ENCODE data around the gene FGFRL1. TPM values are rescaled to one million over a fixed set of nuclear protein-coding genes. Genes with fewer than 3 reads are reported as not detected.

Gene FGFRL1
- polyA plus RNA-seq, 1 donor (not counting 4 experiments of a cell fraction or from before 2014, with no cell fraction given) = 2.8 TPM

GRCh38 chr4:1009542-1010394 lies 1.7 kb upstream of the FGFRL1 start:
- peak overlapping the region; percentile 69 for H3K9ac ChIP-seq (ENCODE audit: control insufficient read depth, extremely low read depth, insufficient read depth, low read length)
- H3K27me3 ChIP-seq (ENCODE audit: control insufficient read depth, extremely low read depth, insufficient read depth, low read length) = peaks cover 32% of the 10 kb centered on the region
- DNase-seq (ENCODE audit: low read depth, low spot score) (no peak), FAIRE-seq (no peak)
- H3K4me1 ChIP-seq (ENCODE audit: control insufficient read depth, extremely low read depth, insufficient read depth, low read length) = peaks cover 15% of the 10 kb centered on the region
- H3K27ac ChIP-seq (ENCODE audit: control insufficient read depth, insufficient read depth, low read length) = peak overlapping the region; percentile 61
- H3K9me3 ChIP-seq (ENCODE audit: control insufficient read depth, low read depth, low read length) = no peaks in the 10 kb centered on the region
- TF ChIP-seq EZH2 (IDR thresholded peaks at IDR 0.05; ENCODE audit: low read length) (no peak), CTCF (optimal IDR thresholded peaks at IDR 0.05 in 1 of 3, IDR thresholded peaks at IDR 0.05 in 1 of 3, conservative IDR thresholded peaks at IDR 0.05 in 1 of 3; ENCODE audit: extremely low read depth in 1 of 3, insufficient read depth in 2 of 3, low read length in 3 of 3) (no peak)
- peak overlapping the region; percentile 66 for H2AFZ ChIP-seq (ENCODE audit: control insufficient read depth, low read length)
- H3K4me3 ChIP-seq (ENCODE audit: control insufficient read depth in 2 of 3, extremely low read depth in 1 of 3, insufficient read depth in 2 of 3, low read depth in 1 of 3, low read length in 3 of 3) = peak overlapping the region; percentile 48 to 67 (median 61)
- dilution Hi-C loops (cut with MboI; ENCODE audit: extremely low pct_ligation_motif_present, low sequenced_read_pairs) = no loop called here
- H3K36me3 ChIP-seq (ENCODE audit: control insufficient read depth in 2 of 2, extremely low read depth in 1 of 2, insufficient read depth in 2 of 2, low read length in 2 of 2) = no peaks in the 10 kb centered on the region
- peak overlapping the region; percentile 87 for H3K4me2 ChIP-seq (ENCODE audit: control insufficient read depth, extremely low read depth, insufficient read depth, low read depth, low read length)
- no peaks in the 10 kb centered on the region for H3K9me1 ChIP-seq (ENCODE audit: control insufficient read depth, extremely low read depth, insufficient read depth, low read length)
- H3K79me2 ChIP-seq (ENCODE audit: control insufficient read depth, insufficient read depth, low read length) = no peaks in the 10 kb centered on the region
- H4K20me1 ChIP-seq (ENCODE audit: control insufficient read depth, extremely low read depth, insufficient read depth, low read length) = peaks cover 2% of the 10 kb centered on the region

- Histone ChIP-seq H3K4me3 (ENCODE audit: control insufficient read depth in 2 of 3, extremely low read depth in 1 of 3, insufficient read depth in 2 of 3, low read depth in 1 of 3, low read length in 3 of 3) (peak overlapping the region; percentile 48 to 67 (median 59)), H3K9ac (ENCODE audit: control insufficient read depth, extremely low read depth, insufficient read depth, low read length) (peak overlapping the region; percentile 69), H3K9me3 (ENCODE audit: control insufficient read depth, low read depth, low read length) (no peaks in the 10 kb centered on the region), H3K4me2 (ENCODE audit: control insufficient read depth, extremely low read depth, insufficient read depth, low read depth, low read length) (peak overlapping the region; percentile 87), H3K27me3 (ENCODE audit: control insufficient read depth, extremely low read depth, insufficient read depth, low read length) (peaks cover 25% of the 10 kb centered on the region), H3K9me1 (ENCODE audit: control insufficient read depth, extremely low read depth, insufficient read depth, low read length) (no peaks in the 10 kb centered on the region), H3K4me1 (ENCODE audit: control insufficient read depth, extremely low read depth, insufficient read depth, low read length) (peaks cover 15% of the 10 kb centered on the region), H3K36me3 (ENCODE audit: control insufficient read depth in 2 of 2, extremely low read depth in 1 of 2, insufficient read depth in 2 of 2, low read length in 2 of 2) (no peaks in the 10 kb centered on the region), H2AFZ (ENCODE audit: control insufficient read depth, low read length) (peak overlapping the region; percentile 63), H3K79me2 (ENCODE audit: control insufficient read depth, insufficient read depth, low read length) (no peaks in the 10 kb centered on the region), H3K27ac (ENCODE audit: control insufficient read depth, insufficient read depth, low read length) (peak overlapping the region; percentile 61), H4K20me1 (ENCODE audit: control insufficient read depth, extremely low read depth, insufficient read depth, low read length) (peaks cover 2% of the 10 kb centered on the region)
- dilution Hi-C loops (cut with MboI; ENCODE audit: extremely low pct_ligation_motif_present, low sequenced_read_pairs) = no loop called here
- FAIRE-seq (peak; percentile 91), DNase-seq (ENCODE audit: low read depth, low spot score) (peak; percentile 66)
- TF ChIP-seq EZH2 (IDR thresholded peaks at IDR 0.05; ENCODE audit: low read length) = no peak
- TF ChIP-seq CTCF (optimal IDR thresholded peaks at IDR 0.05 in 1 of 3, IDR thresholded peaks at IDR 0.05 in 1 of 3, conservative IDR thresholded peaks at IDR 0.05 in 1 of 3; ENCODE audit: extremely low read depth in 1 of 3, insufficient read depth in 2 of 3, low read length in 3 of 3) = no peak
Observed at GRCh38 chr4:1010395-1011021, 918 bp upstream of the FGFRL1 start.

Data from keratinocyte (primary cell).